Heart right ventricle (tissue), 16 donors: ENCODE results near the gene HOPX. TPM values are rescaled to one million over a fixed set of nuclear protein-coding genes. Genes with fewer than 3 reads are reported as not detected.

Experiments used
- ATAC-seq, 8 donors: fragments of 200-7000 bp; cut with Tn5 transposase; one replicate each; pipeline ENCODE4 v1.9.1; 2020; ENCODE audit warnings: mild to moderate bottlenecking in 8 of 8, moderate library complexity in 8 of 8, moderate number of reproducible peaks in 1 of 8
- DNase-seq, 2 donors: peaks; one replicate each; pipeline ENCODE4 v3.0.0-alpha.2; 2020
- H3K27ac ChIP-seq, 10 donors: fragments of 200-600 bp; sonication (generic) in 2 of 10; one replicate each; pipeline versions ENCODE4 v1.5.0 to v1.8.0; 2020 to 2022; ENCODE audit warnings: mild to moderate bottlenecking in 3 of 10
- H3K27me3 ChIP-seq, 7 donors: fragments of 200-600 bp; one replicate each; pipeline ENCODE4 v1.8.0; 2021 to 2022; ENCODE audit warnings: mild to moderate bottlenecking in 2 of 7
- H3K36me3 ChIP-seq, 9 donors: fragments of 200-600 bp; sonication (generic) in 1 of 9; one replicate each; pipeline versions ENCODE4 v1.5.0 to v1.8.0; 2020 to 2022; ENCODE audit warnings: mild to moderate bottlenecking in 2 of 9
- H3K4me1 ChIP-seq, 9 donors: fragments of 200-600 bp; sonication (generic) in 1 of 9; one replicate each; pipeline versions ENCODE4 v1.5.0 to v1.8.0; 2020 to 2022; ENCODE audit warnings: mild to moderate bottlenecking in 4 of 9
- H3K4me3 ChIP-seq, 10 donors: fragments of 200-600 bp; sonication (generic) in 2 of 10; one replicate each; pipeline versions ENCODE4 v1.5.0 to v1.8.0; 2020 to 2022; ENCODE audit warnings: mild to moderate bottlenecking in 7 of 10, moderate library complexity in 2 of 10
- H3K9me3 ChIP-seq, 11 donors: fragments of 200-600 bp in 10 of 11; sonication (generic) in 2 of 11; one replicate each; pipeline versions ENCODE4 v1.5.0 to v1.8.0; 2013 to 2022; ENCODE audit warnings: mild to moderate bottlenecking in 2 of 11, control low read depth in 1 of 11, moderate library complexity in 1 of 11
- WGBS, 2 donors: extraction: QIAGEN DNeasy Blood & Tissue Kit; methylation state at CpG; one replicate each; pipeline ENCODE4 v1.1.7; 2013; ENCODE audit warnings: inconsistent platforms in 1 of 2; 5-methylcytosine and 5-hydroxymethylcytosine counted together
- intact Hi-C, 10 donors: fragments of 100-400 bp; cut with DNase I; formaldehyde crosslinking; loops; one replicate each; pipeline versions ENCODE4 v1.11.1 to v1.14.2; 2022
- polyA plus RNA-seq, 2 donors: library from polyadenylated mRNA; stranded (reverse); fragments of 200-250 nt; gene quantifications; one replicate each; pipeline ENCODE4 v1.2.3, GENCODE V29; 2013
- total RNA-seq, 10 donors: library from RNA; stranded (reverse); fragmentation: NEBNext Ultra II Directional in 3 of 10; extraction: Animal tissue kit (Norgen Biotek cat#: 25700) in 3 of 10; gene quantifications; one replicate each; pipeline versions ENCODE4 v1.2.1 to v1.2.4, GENCODE V29; 2021 to 2023
- TF ChIP-seq, protein P1 (sequence below), 9 donors: fragments of 200-600 bp; sonication (generic) in 2 of 9; IDR thresholded peaks; one replicate each; pipeline versions ENCODE4 v1.5.0 to v1.8.0; 2021 to 2022; ENCODE audit warnings: antibody characterized with exemption in 9 of 9, mild to moderate bottlenecking in 5 of 9, moderate library complexity in 1 of 9
- donor health status: Arrhythmogenic right ventricular cardiomyopathy.
- donor health status: ischemic (EF 13 %, LVEDD 7.1; RV severe dilation, severe dysfunction).
- donor health status: healthy with polysubstance abuse.
- donor health status: DM: no; HTN: yes; CAD: no.
- donor health status: DM: no; HTN: no; CAD: no.
- donor health status: ischemic (EF 25% LVEDD 6.9; RV normal size, moderate dysfunction).
- donor health status: ischemic (EF 25% LVEDD 5.7; RV mildly dilated, moderate dysfunction).
- donor health status: healthy.
- donor health status: DM: yes; HTN: yes; CAD: no.
- donor health status: Ischemic cardiomyopathy.
- donor health status: ischemic (EF 35%, LVEDD 5.7; RV mildly dilated, moderate dysfunction).
- donor health status: nonischemic (EF 11% LVEDD 7.7; RV severe dilation, severe dysfunction).
- donor health status: DM: yes; HTN: yes; CAD: no.
- donor health status: PGD.
- donor health status: ischemic (EF 29% LVEDD 5.4; RV normal size, mild dysfunction).
- donor health status: nonischemic (EF 23%, LVEDD 6.1; RV moderate dilation, normal function).

Gene HOPX
- total and polyA plus RNA-seq, 12 donors, result 0.39 to 90.9 (median 10.4) TPM

DNA sequence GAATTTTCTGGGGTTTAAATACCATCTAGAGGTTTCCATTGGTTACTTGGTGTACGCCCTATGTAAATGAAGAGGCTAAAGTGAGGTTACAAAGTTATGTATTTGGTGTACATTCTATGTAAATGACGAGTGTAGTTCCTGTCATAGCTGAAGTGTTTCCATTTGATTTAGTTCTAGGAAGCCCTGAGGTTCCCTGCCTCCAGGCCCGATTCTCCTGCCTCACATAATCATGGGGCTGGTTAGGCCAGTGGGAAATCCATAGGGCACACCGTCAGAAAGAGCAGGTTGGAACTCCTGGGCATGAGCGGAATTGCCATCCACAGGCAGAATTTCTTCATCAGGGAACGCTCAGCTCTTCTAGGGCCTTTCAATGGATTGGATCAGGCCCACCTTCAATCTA, 24.2 kb upstream of the HOPX start:
- Histone ChIP-seq H3K4me3 (no peak overlapping the region), H3K27ac (no peak overlapping the region), H3K27me3 (no peaks in the 10 kb centered on the region), H3K36me3 (no peaks in the 10 kb centered on the region), H3K9me3 (peaks cover 0 to 5% (median 0%) of the 10 kb centered on the region in 11 donors), H3K4me1 (peaks cover 0 to 27% (median 0%) of the 10 kb centered on the region in 9 donors)
- WGBS, 2 donors, result 95 to 98% methylated on average over 6 of the region's 6 CpGs
- ATAC-seq (no peak), DNase-seq (no peak)
- intact Hi-C loops, result no loop called here
- TF ChIP-seq, protein P1, sequence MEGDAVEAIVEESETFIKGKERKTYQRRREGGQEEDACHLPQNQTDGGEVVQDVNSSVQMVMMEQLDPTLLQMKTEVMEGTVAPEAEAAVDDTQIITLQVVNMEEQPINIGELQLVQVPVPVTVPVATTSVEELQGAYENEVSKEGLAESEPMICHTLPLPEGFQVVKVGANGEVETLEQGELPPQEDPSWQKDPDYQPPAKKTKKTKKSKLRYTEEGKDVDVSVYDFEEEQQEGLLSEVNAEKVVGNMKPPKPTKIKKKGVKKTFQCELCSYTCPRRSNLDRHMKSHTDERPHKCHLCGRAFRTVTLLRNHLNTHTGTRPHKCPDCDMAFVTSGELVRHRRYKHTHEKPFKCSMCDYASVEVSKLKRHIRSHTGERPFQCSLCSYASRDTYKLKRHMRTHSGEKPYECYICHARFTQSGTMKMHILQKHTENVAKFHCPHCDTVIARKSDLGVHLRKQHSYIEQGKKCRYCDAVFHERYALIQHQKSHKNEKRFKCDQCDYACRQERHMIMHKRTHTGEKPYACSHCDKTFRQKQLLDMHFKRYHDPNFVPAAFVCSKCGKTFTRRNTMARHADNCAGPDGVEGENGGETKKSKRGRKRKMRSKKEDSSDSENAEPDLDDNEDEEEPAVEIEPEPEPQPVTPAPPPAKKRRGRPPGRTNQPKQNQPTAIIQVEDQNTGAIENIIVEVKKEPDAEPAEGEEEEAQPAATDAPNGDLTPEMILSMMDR (IDR thresholded peaks at IDR 0.05), result no peak

DNA sequence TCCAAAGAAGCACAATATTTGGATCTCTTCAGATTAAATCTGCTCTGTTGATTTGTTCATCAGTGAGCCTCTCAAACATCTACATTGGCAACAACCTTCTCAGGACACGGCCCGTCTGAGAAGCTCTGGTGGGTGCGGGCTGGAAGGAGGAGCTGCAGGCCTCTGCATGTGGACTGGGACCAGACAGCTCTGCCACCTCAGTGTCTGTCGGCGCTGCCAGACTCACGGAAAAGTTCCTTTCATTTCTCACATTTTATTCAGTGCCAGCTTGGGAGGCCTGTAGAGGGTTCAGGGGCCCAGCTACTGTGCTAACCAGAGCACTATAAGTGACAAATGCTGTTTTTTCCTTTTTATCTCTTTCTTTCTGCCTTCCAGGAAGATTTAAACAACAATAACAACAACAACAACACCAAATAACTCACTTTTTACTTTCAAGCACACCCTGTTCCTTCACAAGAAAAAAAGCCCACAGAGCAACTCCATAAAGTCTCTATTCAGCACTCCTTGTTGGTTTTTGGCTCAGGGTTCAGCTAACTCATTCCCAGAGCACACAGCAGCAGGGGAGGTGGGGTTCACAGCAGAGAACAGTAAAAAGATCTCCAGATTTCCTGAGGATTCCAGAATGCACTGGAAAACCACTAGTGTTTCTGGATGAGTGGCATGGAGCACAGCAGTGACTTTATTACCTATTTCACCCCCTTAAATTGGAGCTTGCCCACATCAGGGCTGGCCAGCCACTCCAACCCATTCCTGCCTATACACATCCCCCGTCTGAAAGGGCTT, 23.2 kb upstream of the HOPX start:
- intact Hi-C loops, result no loop called here
- Histone ChIP-seq H3K27me3 (no peaks in the 10 kb centered on the region), H3K27ac (peak overlapping the region in 1 of 10 donors; percentile 60), H3K36me3 (no peaks in the 10 kb centered on the region), H3K9me3 (peaks cover 0 to 5% (median 0%) of the 10 kb centered on the region in 11 donors), H3K4me1 (peaks cover 0 to 27% (median 0%) of the 10 kb centered on the region in 9 donors), H3K4me3 (no peak overlapping the region)
- TF ChIP-seq, protein P1 (IDR thresholded peaks at IDR 0.05), result no peak
- 67 to 73% methylated on average over 7 of the region's 7 CpGs for WGBS, 2 donors
- no peak for ATAC-seq
- no peak for DNase-seq

DNA sequence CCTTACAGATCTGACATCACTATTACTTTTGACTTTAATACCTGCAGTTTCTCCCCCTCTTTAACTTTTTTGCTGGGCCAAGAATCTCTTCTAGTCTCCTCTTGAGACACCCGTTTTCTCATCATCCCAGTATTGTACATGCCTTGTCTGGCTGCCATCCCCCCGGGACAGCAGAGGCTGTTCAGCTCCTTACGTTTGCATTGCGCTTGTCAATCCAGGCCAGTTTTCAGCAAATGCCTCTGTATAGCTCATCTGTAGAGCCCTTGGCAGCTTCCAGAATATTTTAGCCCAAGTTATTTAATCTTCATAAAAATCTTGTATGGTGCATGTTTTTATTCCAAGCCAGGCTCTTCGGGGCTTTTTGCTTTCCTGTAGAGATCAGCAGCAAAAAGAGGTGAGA, 22.3 kb upstream of the HOPX start:
- TF ChIP-seq, protein P1 (IDR thresholded peaks at IDR 0.05), result no peak
- no peak for ATAC-seq
- 62 to 72% methylated on average over 5 of the region's 5 CpGs for WGBS, 2 donors

DNA sequence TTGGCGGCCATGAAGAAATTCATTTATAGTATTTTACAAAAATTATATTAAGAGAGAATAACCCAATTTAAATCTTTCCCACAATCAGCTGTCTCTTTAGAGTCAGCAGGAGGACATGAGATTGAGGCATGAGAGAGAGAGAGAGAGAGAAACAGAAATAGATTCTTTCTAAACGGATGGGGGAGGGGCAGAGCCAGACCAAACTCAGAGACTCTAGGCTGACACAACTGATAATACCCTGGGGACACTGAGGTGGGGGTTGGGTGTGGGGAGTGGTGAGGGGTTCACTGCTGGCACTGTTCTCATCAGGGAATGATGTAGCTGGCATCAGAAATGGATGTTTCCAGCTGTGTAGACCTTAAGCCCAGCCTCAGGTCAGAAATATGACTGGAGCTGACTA, 20.5 kb upstream of the HOPX start:
- Histone ChIP-seq H3K4me3 (no peak overlapping the region), H3K9me3 (peaks cover 0 to 5% (median 0%) of the 10 kb centered on the region in 11 donors), H3K27ac (peak overlapping the region in 1 of 10 donors; percentile 52), H3K27me3 (no peaks in the 10 kb centered on the region), H3K36me3 (no peaks in the 10 kb centered on the region), H3K4me1 (peaks cover 0 to 27% (median 0%) of the 10 kb centered on the region in 9 donors)
- intact Hi-C loops, result no loop called here
- WGBS, 2 donors, result 34 to 39% methylated on average over 2 of the region's 2 CpGs
- DNase-seq, result peak in 1 of 2 donors; percentile 13
- peak in 5 of 8 donors; percentile 17 to 45 (median 28) for ATAC-seq
- TF ChIP-seq, protein P1 (IDR thresholded peaks at IDR 0.05), result no peak

More for the DNA sequence above, 22.3 kb upstream of the HOPX start:
- H3K4me1 ChIP-seq, result peaks cover 0 to 27% (median 0%) of the 10 kb centered on the region in 9 donors
- DNase-seq, result no peak
- no peaks in the 10 kb centered on the region for H3K36me3 ChIP-seq
- H3K4me3 ChIP-seq, result no peak overlapping the region
- H3K27me3 ChIP-seq, result no peaks in the 10 kb centered on the region
- no peak overlapping the region for H3K27ac ChIP-seq
- H3K9me3 ChIP-seq, result peaks cover 0 to 5% (median 0%) of the 10 kb centered on the region in 11 donors
- intact Hi-C loops, result no loop called here
